MV-4-11 (cell line): ENCODE measurements around the gene SREBF2.

ENCODE experiments used
- DNase-seq: peaks from one replicate; lab custom pipeline; 2025; lab: John Stamatoyannopoulos, UW

SREBF2 gene

DNA sequence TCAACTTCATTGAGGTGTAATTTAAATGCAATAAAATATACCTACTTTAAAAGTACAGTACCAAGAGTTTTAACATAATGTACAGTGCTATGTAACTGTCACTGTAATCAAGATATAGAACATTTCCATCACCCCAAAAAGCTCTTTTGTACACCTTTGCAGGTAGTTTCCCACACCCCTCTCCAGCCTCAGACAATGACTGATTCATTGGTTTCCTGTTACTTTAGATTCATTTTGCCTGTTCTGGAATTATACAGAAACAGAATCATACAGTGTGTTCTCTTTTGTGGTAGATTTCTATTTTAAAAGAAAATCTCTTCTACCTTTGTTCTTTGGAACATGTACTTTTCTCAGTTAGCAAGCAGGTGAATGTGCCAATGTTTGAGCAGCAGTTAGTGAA is 43.8 kb downstream of the SREBF2 start:
- no peak for DNase-seq

DNA sequence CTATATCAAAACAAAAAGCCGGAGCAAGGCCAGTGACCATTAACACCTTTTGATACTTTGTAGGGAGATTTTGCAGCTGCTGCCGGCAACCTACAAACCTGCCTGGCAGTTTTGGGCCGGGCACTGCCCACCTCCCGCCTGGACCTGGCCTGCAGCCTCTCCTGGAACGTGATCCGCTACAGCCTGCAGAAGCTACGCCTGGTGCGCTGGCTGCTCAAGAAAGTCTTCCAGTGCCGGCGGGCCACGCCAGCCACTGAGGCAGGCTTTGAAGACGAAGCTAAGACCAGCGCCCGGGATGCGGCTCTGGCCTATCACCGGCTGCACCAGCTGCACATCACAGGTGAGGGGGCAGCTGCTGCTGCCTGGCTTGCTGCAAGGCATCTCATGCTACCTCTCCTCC is 47.7 kb downstream of the SREBF2 start:
- DNase-seq, result no peak

DNA sequence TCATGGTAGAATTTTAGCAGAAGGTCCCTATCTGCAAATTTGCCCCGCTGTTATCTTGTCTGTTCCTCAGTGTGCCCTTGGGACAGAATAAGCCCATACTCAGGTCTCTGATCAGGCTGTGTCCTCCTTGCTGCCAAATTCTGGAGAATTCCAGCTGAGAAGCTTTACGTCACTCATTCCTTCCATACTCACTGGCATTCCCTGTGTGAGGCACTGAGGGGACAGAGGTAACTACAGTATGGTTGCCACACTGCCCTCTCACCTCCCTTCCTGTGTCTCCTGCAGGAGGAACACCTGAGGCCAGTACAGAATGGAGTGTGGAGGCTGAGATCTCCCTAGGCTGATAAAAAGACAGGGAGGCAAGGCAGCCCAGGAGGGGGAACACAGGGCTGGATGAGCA is 50.5 kb downstream of the SREBF2 start:
- no peak for DNase-seq

DNA sequence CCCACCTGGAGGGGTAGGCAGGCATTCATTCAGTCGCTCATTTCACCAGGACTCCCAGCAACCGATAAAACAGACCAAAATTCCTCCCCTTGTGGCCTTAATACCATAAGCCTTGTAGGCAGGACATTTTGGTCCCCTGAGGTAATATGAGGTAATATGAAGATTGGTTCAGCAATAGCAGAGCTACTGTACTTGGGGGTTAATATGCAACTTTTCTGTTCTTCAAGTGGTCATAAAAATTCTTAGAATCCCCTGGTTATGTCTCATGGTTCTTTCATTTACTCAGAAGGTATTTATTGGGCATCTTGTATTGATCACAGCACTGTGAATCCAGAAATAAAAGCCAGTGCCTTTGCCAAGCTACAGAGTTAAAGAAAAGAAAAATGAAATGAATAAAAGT is 52.2 kb downstream of the SREBF2 start:
- DNase-seq, result no peak

DNA sequence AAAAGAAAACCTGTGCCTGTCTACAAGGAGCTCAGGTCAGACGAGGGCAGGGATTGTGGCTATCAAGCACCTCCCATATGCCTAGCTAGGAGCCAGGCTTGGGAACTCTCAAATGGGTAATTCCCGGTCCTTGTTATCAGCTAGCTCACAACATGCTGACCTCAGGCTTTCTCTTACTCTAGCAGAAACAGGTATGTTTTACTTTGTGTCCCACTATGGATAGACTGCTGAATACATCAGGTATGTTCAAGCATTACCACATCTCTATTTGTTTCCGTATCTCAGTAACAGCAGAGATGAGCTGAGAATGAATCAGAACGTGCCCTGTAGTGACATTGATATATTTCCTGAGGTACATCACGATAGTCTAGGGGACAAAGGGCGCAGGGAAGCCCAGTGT is 52.6 kb downstream of the SREBF2 start:
- no peak for DNase-seq

DNA sequence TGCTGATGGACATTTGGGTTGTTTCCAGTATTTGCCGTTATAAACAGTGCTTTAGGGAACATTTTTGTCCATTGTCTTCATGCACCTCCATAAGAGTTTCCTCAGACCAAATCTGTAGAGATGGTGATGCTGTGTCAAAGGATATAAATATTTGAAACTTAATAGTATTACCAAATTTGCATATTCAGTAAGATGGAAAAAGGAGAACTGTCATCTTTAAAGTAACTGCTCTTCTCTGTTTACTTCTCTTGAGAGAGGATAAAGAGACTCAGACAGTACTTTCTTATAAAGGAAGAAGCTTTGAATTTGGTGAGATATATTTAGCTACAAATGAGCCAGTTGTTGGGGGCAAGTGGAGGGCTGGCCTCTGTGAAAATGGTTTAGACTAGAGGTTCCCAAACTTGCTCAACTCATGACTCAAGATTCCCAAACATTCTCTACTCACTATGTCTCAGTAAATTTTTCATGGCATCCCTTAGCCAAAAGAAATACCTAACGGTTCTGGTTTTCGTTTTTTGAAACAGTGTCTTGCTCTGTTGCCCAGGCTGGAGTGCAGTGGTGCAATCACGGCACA is 55.8 kb downstream of the SREBF2 start:
- no peak for DNase-seq

DNA sequence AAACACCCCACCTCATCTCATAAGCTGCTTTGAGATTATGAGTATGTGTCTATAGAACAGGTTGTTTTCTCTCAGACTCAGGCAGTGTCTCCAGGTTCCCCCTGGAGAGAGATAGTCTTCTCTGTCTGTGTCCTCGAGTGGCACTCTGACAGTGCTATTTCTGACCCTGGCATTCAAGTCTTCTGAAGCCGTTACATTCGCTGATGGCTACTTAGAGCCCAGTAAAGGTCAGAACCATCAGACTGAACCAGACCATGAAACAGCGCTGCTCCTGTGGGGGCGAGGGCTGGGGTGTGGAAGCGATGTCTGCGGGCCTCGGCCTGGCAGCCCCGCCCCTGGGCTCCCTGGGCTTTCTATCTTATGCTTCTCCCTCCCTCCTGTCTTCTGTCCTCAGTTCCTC is 58.5 kb downstream of the SREBF2 start:
- no peak for DNase-seq

DNA sequence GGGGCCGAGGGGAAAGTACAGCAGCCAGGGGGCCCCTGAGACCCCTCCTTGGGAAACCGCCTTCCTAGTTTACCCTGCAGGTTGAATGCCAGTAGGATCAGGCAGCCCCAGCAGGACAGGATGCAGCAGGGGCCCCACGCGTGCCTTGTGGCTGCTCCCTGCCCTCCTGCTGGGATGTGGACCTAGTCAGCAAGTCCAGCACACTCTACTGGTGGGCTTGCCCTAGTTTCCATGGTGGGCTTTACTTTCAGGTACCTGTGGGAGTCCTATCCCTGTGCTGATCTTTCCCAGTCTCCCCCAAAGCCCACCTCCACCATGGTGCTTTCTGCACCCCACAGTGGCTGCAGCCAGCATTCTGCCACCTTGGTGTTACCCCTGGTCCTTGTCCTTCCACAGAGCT is 59.8 kb downstream of the SREBF2 start:
- DNase-seq, result no peak

DNA sequence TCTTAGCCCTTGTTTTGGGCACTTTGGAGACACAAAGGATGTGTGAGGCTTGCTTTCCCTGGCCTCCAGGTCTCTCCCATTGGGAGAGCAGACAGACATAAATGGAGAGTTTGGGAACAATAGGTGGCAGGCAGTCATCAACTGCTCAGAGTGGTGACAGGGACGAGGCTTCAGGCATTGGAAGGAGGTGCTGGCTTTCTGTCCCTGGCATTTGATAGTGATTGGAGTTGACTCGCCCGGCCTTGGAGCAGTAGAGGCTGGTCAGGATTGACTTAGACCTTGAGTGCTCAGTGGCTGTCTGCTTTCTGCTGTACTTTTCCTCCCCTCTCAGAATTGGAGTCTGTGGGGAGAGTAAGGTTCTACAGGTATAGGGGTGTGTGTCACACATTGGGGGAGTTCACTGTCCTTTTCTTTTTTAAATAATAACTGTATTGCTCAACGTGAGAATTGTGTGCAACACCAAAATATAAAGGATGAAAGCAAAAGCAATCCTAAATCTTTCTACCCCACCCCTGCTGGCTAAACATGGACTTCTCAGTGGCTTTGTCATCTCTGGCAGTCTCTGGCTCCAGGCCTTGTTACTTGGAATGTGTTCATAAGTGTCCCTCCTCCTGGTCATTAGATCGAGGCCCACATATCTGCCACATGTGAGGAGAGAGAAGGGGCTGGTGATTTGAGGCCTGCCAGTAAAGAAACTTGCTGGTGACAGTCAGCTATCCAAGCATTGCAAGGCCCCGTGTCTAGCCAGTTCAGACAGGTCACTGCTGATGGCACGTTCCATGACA is 60.9 kb downstream of the SREBF2 start:
- DNase-seq, result no peak

DNA sequence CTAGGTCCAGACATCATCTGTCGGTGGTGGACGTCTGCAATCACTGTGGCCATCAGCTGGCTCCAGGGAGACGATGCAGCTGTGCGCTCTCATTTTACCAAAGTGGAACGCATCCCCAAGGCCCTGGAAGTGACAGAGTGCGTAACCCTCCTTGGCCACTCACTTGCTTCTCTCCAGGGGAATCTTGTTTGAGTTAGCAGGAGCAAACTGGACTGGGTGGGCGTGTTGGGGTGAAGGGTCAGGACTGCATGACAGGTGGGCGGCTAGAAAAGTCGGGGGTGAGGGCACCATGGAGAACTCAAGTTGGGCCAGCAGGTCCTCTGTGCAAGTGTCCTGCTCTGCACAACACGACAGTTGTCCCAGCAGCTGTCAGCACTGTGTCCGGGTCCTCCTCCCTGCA is 65.7 kb downstream of the SREBF2 start:
- no peak for DNase-seq

DNA sequence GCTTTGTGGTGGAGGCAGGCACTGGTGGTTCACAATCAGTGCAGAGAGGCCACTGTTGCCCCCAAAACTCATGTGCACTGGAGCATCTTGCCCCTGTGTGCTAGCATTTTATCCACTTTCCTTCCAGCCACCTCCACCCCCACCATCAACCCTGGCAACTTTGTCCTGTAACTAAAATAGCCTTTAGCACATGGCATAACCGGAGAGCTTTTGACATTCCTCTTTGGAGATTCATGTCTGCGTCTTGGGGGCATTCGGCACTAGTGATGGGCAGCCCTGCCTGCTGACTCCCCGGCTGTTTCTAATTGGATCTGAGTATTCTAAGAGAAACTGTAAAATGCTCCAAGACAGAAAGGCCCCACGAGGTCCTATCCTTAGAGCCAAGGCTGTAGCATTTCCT is 66.2 kb downstream of the SREBF2 start:
- no peak for DNase-seq

DNA sequence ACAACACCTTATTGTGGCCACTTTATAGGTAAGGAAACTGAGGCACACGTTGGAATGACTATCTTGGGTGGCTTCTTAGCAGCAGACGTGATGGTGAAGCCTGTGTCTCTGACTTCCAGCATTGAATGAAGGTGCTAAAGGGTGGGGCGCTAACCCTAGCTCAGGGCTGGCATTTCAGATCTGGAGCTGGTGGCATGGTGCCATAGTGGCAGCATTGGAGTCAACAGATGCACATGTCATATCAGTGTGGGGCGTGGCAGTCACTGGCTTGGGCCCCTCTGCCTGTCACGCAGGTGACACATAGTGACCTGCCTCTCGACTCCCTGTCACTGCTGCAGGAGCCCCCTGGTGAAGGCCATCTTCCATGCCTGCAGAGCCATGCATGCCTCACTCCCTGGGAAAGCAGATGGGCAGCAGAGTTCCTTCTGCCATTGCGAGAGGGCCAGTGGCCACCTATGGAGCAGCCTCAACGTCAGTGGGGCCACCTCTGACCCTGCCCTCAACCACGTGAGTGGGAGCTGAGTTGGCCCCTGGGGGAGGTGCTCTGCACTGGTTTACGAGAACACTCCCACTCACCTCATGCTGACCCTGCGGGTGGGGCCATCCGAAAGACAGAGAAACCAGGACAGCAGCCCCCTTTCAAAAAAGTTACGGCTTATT is 67.2 kb downstream of the SREBF2 start:
- no peak for DNase-seq

DNA sequence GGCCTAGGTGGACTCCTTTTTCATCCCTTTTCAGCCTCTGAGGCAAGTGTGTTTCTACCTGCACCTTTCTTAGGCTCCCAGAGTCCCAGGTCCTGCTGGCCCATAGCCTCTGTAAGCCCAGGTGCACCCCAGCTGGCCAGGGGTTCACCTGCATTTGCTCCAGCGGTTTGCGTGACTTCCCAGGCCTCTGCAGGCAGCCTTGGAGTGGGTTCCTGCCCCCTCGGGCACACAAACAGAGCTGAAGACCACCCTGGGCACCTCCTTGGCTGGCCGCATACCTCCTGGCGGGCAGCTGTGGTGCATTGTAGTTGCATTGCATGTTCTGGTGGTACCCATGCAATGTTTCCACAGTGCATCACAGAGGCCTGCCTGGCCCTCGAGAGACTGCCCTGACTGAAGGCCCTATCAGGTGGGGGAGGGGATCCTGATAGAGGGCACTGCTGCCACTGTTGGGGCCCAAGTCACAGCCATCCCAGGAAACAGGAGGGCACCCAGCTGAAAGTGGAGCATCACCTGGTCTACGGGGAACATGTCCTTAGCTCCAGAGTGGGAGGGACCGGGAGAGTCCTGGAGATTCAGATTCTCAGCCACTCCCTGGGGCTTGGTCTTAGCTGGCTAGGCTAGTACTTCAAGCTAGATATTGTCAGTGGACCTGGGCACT is 67.9 kb downstream of the SREBF2 start:
- DNase-seq, result no peak

DNA sequence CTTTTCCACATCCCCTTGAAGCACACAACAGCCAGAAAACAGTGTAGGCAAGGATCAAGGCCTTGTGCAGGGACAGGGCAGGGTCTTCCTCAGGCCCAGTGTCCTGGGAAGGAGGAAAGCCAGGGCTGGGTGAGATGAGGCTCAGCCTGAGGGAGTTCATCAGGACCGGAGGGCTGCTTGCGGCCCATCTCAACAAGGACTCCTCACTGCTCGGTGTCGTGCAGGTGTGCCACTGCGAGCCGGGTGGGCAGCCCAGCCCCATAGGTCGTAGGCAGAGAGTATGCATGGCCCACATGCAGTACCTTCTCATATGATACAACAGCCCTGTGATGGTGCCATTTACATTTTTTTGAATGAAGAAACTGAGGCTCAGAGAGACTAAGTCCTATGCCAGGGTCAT is 69.1 kb downstream of the SREBF2 start:
- DNase-seq, result no peak

DNA sequence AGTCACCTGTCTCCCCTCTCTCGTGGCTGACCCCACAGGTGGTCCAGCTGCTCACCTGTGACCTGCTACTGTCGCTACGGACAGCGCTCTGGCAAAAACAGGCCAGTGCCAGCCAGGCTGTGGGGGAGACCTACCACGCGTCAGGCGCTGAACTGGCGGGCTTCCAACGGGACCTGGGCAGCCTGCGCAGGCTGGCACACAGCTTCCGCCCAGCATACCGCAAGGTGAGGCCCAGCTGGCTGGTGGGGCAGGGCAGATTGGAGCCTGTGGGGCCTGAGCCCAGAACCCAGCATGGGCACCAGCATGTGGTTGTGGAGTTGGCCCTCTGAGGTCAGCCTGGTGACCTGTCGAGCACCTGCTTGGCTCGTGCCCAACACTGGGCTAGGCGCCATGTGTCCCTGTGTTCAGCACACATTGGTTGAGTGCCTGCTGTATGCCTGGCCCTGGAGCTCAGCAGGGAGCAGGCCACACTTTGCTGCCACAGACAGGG is 70.1 kb downstream of the SREBF2 start:
- DNase-seq, result no peak

DNA sequence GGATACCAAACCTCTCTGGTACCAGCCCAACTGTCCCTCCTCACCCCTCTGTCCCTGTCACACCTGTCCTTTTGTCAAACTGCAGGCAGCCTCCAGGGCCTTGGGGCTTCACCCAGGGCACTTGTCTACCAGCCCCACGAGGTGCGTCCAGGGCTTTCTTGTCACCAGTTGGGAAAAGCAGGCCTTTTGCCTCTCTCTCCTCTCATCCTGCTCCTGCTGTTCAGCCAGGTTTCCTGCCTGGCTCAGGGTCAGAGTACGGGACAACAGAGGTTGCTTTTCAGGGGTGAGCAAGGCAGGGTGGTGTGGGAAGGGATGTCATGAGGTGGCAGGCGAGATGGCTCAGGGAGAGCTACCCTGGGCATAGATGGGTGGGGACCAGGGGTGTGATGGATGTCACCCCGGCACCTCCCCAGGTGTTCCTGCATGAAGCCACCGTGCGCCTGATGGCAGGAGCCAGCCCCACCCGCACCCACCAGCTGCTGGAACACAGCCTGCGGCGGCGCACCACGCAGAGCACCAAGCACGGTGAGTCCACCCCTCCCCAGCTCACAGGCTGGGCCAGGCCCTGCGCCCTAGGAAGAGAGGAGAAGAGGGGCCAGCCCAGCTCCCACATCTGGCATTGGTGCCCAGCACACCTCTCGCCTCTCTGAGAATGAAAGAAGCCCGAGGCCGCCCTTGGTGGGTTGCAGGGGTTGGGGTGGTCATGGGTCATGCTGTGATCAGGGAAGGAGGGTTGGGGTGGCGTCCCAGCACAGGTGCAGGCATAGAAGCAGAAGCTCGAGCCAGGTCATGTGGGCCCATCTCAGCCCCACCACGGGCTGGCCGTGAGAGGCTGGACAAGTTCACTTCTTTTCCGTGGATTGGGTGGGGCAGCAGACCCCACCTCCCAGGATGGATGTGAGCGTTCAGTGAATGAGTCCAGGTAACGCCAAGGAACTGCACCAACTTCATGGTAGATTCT is 71.8 kb downstream of the SREBF2 start:
- no peak for DNase-seq

DNA sequence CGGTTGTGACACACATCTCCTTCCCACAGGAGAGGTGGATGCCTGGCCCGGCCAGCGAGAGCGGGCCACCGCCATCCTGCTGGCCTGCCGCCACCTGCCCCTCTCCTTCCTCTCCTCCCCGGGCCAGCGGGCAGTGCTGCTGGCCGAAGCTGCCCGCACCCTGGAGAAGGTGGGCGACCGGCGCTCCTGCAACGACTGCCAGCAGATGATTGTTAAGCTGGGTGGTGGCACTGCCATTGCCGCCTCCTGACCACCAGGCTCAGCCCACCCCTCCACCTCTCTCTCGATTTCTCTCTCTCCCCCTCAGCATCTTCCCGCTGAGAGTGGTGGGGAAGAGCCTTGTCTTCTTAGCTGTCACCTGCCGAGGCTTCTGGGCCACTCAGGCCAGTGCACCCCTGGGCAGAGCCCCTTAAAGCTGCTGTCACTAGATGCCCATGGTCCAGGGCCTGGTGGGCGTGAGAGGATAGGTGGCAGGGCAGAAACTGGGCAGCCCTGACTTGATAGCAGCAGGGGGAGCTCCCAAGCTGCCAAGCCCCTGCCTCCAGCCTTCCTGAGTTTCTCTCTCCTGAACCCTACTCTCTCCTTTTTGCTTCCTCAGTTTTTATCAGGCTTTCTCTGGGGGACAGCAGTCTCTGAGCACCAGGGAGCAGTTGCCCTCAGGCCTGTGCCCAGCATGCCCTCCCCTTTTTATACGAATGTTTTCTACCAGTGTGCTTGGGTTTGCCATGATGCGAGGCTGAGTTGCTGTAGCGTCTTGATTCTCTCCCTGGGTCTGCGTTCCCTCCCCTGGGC is 72.7 kb downstream of the SREBF2 start:
- no peak for DNase-seq

DNA sequence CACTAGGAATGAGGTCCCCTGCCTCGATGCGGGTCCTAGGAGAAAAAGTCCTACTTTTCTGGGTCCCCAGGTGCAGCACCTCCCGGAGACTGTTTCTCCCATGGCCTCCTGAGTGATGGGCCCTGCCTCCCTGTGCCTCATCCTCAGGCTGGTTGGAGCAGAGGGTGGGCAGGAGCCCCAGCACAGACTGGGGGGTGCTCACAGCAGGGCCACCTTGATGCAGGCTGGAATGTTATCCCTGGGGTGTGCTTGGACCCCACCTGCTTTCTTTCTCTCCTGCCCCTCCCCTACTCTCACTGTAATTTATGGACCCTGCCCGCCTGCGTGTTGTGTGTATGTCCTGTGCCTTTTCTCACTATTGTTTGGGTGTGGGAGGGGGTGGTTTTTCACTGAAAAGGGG is 73.9 kb downstream of the SREBF2 start:
- DNase-seq, result no peak

DNA sequence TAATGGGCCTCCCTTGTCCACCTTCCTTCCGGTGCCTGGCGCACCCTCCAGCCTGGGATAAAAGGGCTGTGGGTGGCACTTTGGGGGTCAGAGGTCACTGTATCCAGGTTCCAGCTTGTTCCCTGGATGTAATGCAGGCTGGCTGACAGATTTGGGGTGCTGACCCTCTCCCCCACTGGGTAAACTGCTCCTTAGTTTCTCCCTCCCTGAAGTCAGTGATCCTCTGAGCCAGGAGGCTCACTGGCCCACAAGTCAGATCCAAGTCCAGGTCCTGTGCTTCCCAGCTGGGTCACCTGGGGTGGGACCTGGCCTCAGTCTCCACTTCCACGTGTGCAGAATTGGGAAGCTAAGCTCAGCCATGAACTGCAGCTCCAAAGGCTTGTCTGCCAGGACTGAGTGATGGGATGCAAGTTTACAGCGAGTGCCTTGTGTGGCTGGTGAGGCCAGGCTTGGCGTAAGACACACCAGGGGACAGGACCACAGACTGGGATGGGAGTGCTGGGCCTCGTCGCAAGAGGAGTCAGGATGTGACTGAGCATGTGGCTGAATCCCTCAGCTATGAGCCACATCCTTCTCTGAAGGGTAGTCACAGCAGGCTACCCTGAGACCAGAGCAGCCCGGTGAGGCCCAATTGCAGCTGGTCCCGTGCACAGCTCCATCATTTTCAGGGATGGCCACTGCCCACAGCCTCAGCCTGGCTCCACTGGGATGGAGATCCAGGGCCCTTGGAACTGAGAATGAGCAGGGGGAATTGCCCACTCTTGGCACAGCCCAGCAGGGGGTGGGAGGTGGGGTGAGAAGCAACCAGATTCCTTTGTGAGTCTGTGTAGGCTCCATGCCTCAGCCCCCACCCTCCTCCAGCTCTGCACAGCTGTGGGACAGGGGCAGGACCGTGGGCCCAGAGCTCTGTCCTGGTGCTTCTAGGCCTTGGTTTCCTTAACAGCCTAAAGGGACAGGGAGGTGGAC is 74.8 kb downstream of the SREBF2 start:
- DNase-seq, result peak; percentile 37
